Lung (tissue), 12 donors: Measurements from ENCODE around the gene RGS9BP. TPM values are rescaled to one million over a fixed set of nuclear protein-coding genes. Genes with fewer than 3 reads are reported as not detected.

ENCODE experiments used
- ATAC-seq: fragments of 200-7000 bp; cut with Tn5 transposase; one replicate; pipeline ENCODE4 v1.9.1; 2020; ENCODE audit warnings: moderate number of reproducible peaks; ENCODE audit not compliant: insufficient read depth, low FRiP score
- DNase-seq, 3 donors: peaks; one replicate each; pipeline ENCODE4 v3.0.0-alpha.2; 2013 to 2017
- H3K27ac ChIP-seq, 2 donors: one replicate each; pipeline ENCODE4 v1.5.1; 2013; ENCODE audit warnings: mild to moderate bottlenecking in 2 of 2, moderate library complexity in 2 of 2, control low read depth in 1 of 2, inconsistent platforms in 1 of 2, low read depth in 1 of 2, low read length in 1 of 2
- H3K27me3 ChIP-seq, 3 donors: one replicate each; pipeline ENCODE4 v1.5.1; 2013; ENCODE audit warnings: low read length in 2 of 3; ENCODE audit not compliant: control insufficient read depth in 3 of 3, insufficient read depth in 3 of 3
- H3K36me3 ChIP-seq, 4 donors: one replicate each; pipeline ENCODE4 v1.5.1; 2013; ENCODE audit warnings: low read length in 4 of 4, mild to moderate bottlenecking in 1 of 4, moderate library complexity in 1 of 4; ENCODE audit not compliant: control insufficient read depth in 4 of 4, insufficient read depth in 4 of 4
- H3K4me1 ChIP-seq, 5 donors: one replicate each; pipeline ENCODE4 v1.5.1; 2013; ENCODE audit warnings: low read length in 5 of 5, mild to moderate bottlenecking in 2 of 5, moderate library complexity in 1 of 5; ENCODE audit not compliant: control insufficient read depth in 5 of 5, insufficient read depth in 5 of 5
- H3K4me3 ChIP-seq: one replicate; pipeline ENCODE4 v1.5.1; 2013; ENCODE audit warnings: mild to moderate bottlenecking, control low read depth, moderate library complexity
- H3K9ac ChIP-seq, 2 donors: one replicate each; pipeline ENCODE4 v1.5.1; 2013; ENCODE audit warnings: low read length in 2 of 2, control low read depth in 1 of 2; ENCODE audit not compliant: insufficient read depth in 1 of 2
- H3K9me3 ChIP-seq, 4 donors: one replicate each; pipeline ENCODE4 v1.5.1; 2013; ENCODE audit warnings: low read length in 3 of 4, mild to moderate bottlenecking in 1 of 4, moderate library complexity in 1 of 4; ENCODE audit not compliant: control insufficient read depth in 4 of 4, insufficient read depth in 3 of 4
- CTCF ChIP-seq: IDR thresholded peaks from 2 replicates; pipeline ENCODE4 v1.5.1; 2012; ENCODE audit warnings: mild to moderate bottlenecking; ENCODE audit errors: control extremely low read depth, extremely low read depth
- WGBS, 2 donors: extraction: QIAGEN DNeasy Blood & Tissue Kit; methylation state at CpG; one replicate each; pipeline ENCODE4 v1.1.7; 2013; 5-methylcytosine and 5-hydroxymethylcytosine counted together
- polyA plus RNA-seq, 2 donors: library from polyadenylated mRNA; stranded (reverse); fragments of 200-250 nt; gene quantifications; one replicate each; pipeline ENCODE4 v1.2.1, GENCODE V29; 2013
- total RNA-seq, 2 donors: library from RNA; depleted of rRNA in 1 of 2; stranded (reverse); fragments of >200 nt in 1 of 2; gene quantifications; one replicate each; pipeline ENCODE4 v1.2.1, GENCODE V29; 2014 to 2021
- donor health status: control.
- donor health status: control.
- donor health status: Bipolar disorder and iron deficiency.
- donor health status: healthy.
- donor health status: DM: yes; HTN: yes; CAD: no.

Gene RGS9BP
- total and polyA plus RNA-seq, 4 donors: 0.14 to 1.6 (median 0.74) TPM

- WGBS, 2 donors: 89 to 91% methylated on average over 7 of the region's 7 CpGs
- no peak overlapping the region for H3K4me3 ChIP-seq
- DNase-seq: no peak
- no peaks in the 10 kb centered on the region for H3K27me3 ChIP-seq
- no peak for TF ChIP-seq CTCF
- no peak overlapping the region for H3K9ac ChIP-seq
- no peak overlapping the region for H3K27ac ChIP-seq
- peaks cover 0 to 1% (median 0%) of the 10 kb centered on the region in 5 donors for H3K4me1 ChIP-seq
- no peak for ATAC-seq
- H3K36me3 ChIP-seq: peaks cover 0 to 11% (median 2%) of the 10 kb centered on the region in 4 donors
- H3K9me3 ChIP-seq: no peaks in the 10 kb centered on the region
Observed at GRCh38 chr19:32661318-32661717, 14.3 kb upstream of the RGS9BP start.

- H3K4me1 ChIP-seq: peaks cover 0 to 5% (median 0%) of the 10 kb centered on the region in 5 donors
- H3K36me3 ChIP-seq: peaks cover 0 to 13% (median 3%) of the 10 kb centered on the region in 4 donors
- no peak overlapping the region for H3K27ac ChIP-seq
- H3K4me3 ChIP-seq: no peak overlapping the region
- WGBS, 2 donors: 13 to 35% methylated on average over 3 of the region's 3 CpGs
- peak in 1 of 3 donors; percentile 10 for DNase-seq
- no peak for TF ChIP-seq CTCF
- H3K27me3 ChIP-seq: no peaks in the 10 kb centered on the region
- no peak overlapping the region for H3K9ac ChIP-seq
- ATAC-seq: no peak
- H3K9me3 ChIP-seq: no peaks in the 10 kb centered on the region
Observed at GRCh38 chr19:32662186-32662585, 13.5 kb upstream of the RGS9BP start.

DNA sequence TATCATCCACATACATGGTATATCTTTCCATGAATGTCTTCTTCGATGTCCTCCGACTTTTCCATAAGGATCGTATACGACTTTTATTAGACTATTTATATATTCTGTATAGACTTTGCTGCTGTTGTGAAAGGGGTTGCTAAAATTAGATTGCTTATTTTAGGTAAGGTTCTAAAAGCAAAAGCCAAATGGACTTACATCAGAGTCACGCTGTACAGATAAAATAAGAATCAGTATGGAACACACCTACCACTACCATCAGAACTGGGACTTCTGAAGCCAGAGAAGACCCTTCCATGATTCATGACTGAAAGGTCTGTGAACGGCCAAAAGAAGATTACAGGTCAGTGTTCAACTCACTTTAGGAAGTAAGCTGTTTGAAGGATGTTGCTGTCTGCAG is 9.6 kb upstream of the RGS9BP start:
- no peak for TF ChIP-seq CTCF
- Histone ChIP-seq H3K9ac (no peak overlapping the region), H3K4me1 (peaks cover 0 to 5% (median 0%) of the 10 kb centered on the region in 5 donors), H3K27me3 (no peaks in the 10 kb centered on the region), H3K9me3 (no peaks in the 10 kb centered on the region), H3K36me3 (peaks cover 0 to 4% (median 1%) of the 10 kb centered on the region in 4 donors), H3K27ac (peak overlapping the region in 1 of 2 donors; percentile 55), H3K4me3 (no peak overlapping the region)
- 93 to 94% methylated on average over 6 of the region's 6 CpGs for WGBS, 2 donors
- DNase-seq: no peak
- ATAC-seq: no peak

DNA sequence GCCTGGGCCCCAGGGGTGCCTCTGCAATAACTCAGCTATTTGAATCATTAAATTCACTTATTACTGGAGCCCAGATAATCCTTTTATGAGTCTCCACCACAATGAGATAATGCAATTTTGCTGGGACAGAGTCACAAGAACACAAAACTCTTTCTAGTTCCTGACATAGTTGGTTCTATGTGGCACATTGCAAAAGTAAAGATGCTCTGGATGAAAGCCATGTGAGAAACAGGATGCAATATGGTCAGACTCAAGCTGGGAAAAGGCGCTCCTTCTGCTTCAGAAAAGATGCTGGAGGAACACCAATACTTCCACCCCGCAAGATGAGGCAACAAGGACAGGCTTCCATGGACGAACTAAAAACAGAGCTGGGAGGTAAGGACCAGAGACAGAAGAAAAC is 6.3 kb upstream of the RGS9BP start:
- peaks cover 0 to 12% (median 5%) of the 10 kb centered on the region in 5 donors for H3K4me1 ChIP-seq
- ATAC-seq: no peak
- TF ChIP-seq CTCF: no peak
- no peaks in the 10 kb centered on the region for H3K9me3 ChIP-seq
- H3K27me3 ChIP-seq: no peaks in the 10 kb centered on the region
- 31 to 79% methylated on average over 3 of the region's 3 CpGs for WGBS, 2 donors
- no peak overlapping the region for H3K9ac ChIP-seq
- no peak overlapping the region for H3K27ac ChIP-seq
- peaks cover 0 to 2% (median under 1%) of the 10 kb centered on the region in 4 donors for H3K36me3 ChIP-seq
- no peak for DNase-seq
- no peak overlapping the region for H3K4me3 ChIP-seq
